ENCODE data around the gene SH3GL2. TPM values are rescaled to one million over a fixed set of nuclear protein-coding genes. Genes with fewer than 3 reads are reported as not detected.

SH3GL2 gene
- polyA plus RNA-seq, 3 donors: not detected

GRCh38 chr9:17750269-17750668, 171.4 kb downstream of the SH3GL2 start:
- no peak overlapping the region for H3K4me3 ChIP-seq (replicated peaks in 1 of 3; ENCODE audit: low read depth in 2 of 3, low read length in 3 of 3)
- H3K9ac ChIP-seq (ENCODE audit: insufficient read depth, low read length, poor library complexity, severe bottlenecking): no peak overlapping the region
- peaks cover 0 to 9% (median 3%) of the 10 kb centered on the region in 7 donors for H3K9me3 Mint-ChIP-seq
- H3K36me3 ChIP-seq (replicated peaks in 1 of 2; ENCODE audit: control insufficient read depth in 1 of 2, insufficient read depth in 2 of 2, low read length in 2 of 2): no peaks in the 10 kb centered on the region
- TF ChIP-seq CTCF (IDR thresholded peaks at IDR 0.05): no peak
- H3K4me1 Mint-ChIP-seq: no peaks in the 10 kb centered on the region
- no peaks in the 10 kb centered on the region for H4K20me1 ChIP-seq (ENCODE audit: insufficient read depth, low read length)
- H3K27me3 ChIP-seq (ENCODE audit: control insufficient read depth in 2 of 2, insufficient read depth in 2 of 2, low read length in 2 of 2): no peaks in the 10 kb centered on the region
- WGBS (ENCODE audit: insufficient coverage): 82% methylated on average over 2 of the region's 3 CpGs
- intact Hi-C loops (cut with micrococcal nuclease): no loop called here
- no peaks in the 10 kb centered on the region for H3K4me1 ChIP-seq (ENCODE audit: control insufficient read depth in 1 of 2, insufficient read depth in 2 of 2, low read length in 2 of 2)
- no peak overlapping the region for H3K4me2 ChIP-seq (replicated peaks; ENCODE audit: extremely low read depth, low read length, poor library complexity, severe bottlenecking)
- no peak overlapping the region for H3K27ac Mint-ChIP-seq
- no peak overlapping the region for H2AFZ ChIP-seq (ENCODE audit: insufficient read depth, low read depth, low read length, poor library complexity, severe bottlenecking)
- H3K36me3 Mint-ChIP-seq: no peaks in the 10 kb centered on the region
- H3K9me3 ChIP-seq (replicated peaks in 1 of 2; ENCODE audit: control insufficient read depth in 1 of 2, insufficient read depth in 1 of 2, low read length in 2 of 2): no peaks in the 10 kb centered on the region
- no peak overlapping the region for H3K27ac ChIP-seq (ENCODE audit: low read depth in 1 of 2, low read length in 2 of 2)
- DNase-seq: no peak
- H3K27me3 Mint-ChIP-seq (ENCODE audit: low read depth in 3 of 3): no peaks in the 10 kb centered on the region
- H3K4me3 Mint-ChIP-seq: no peak overlapping the region
- no peaks in the 10 kb centered on the region for H3K79me2 ChIP-seq (ENCODE audit: insufficient read depth, low read length)

- Histone ChIP-seq H3K4me2 (replicated peaks; ENCODE audit: extremely low read depth, low read length, poor library complexity, severe bottlenecking) (no peak overlapping the region), H3K27ac (ENCODE audit: low read depth in 1 of 2, low read length in 2 of 2) (no peak overlapping the region), H3K4me1 (ENCODE audit: control insufficient read depth in 1 of 2, insufficient read depth in 2 of 2, low read length in 2 of 2) (no peaks in the 10 kb centered on the region), H2AFZ (ENCODE audit: insufficient read depth, low read depth, low read length, poor library complexity, severe bottlenecking) (no peak overlapping the region), H3K9ac (ENCODE audit: insufficient read depth, low read length, poor library complexity, severe bottlenecking) (no peak overlapping the region), H3K27me3 (ENCODE audit: control insufficient read depth in 2 of 2, insufficient read depth in 2 of 2, low read length in 2 of 2) (no peaks in the 10 kb centered on the region), H3K4me3 (replicated peaks in 1 of 3; ENCODE audit: low read depth in 2 of 3, low read length in 3 of 3) (no peak overlapping the region), H3K36me3 (replicated peaks in 1 of 2; ENCODE audit: control insufficient read depth in 1 of 2, insufficient read depth in 2 of 2, low read length in 2 of 2) (no peaks in the 10 kb centered on the region), H3K79me2 (ENCODE audit: insufficient read depth, low read length) (no peaks in the 10 kb centered on the region), H4K20me1 (ENCODE audit: insufficient read depth, low read length) (no peaks in the 10 kb centered on the region), H3K9me3 (replicated peaks in 1 of 2; ENCODE audit: control insufficient read depth in 1 of 2, insufficient read depth in 1 of 2, low read length in 2 of 2) (no peaks in the 10 kb centered on the region)
- H3K36me3 Mint-ChIP-seq: no peaks in the 10 kb centered on the region
- H3K27ac Mint-ChIP-seq: no peak overlapping the region
- H3K9me3 Mint-ChIP-seq: peaks cover 0 to 9% (median 2%) of the 10 kb centered on the region in 7 donors
- no peak overlapping the region for H3K4me3 Mint-ChIP-seq
- H3K4me1 Mint-ChIP-seq: no peaks in the 10 kb centered on the region
- no peak for TF ChIP-seq CTCF (IDR thresholded peaks at IDR 0.05)
- intact Hi-C loops (cut with micrococcal nuclease): no loop called here
- peaks cover 0 to 1% (median 0%) of the 10 kb centered on the region in 3 donors for H3K27me3 Mint-ChIP-seq (ENCODE audit: low read depth in 3 of 3)
- DNase-seq: no peak
- no CpG with 5 or more reads among the region's 4 CpGs for WGBS (ENCODE audit: insufficient coverage)
These were observed 172.6 kb downstream of the SH3GL2 start for GRCh38 chr9:17751486-17751885.
